ES-I3 (cell line): Measurements from ENCODE around the gene VAV3.
"Not testable (repeated sequence)": the region's sequence is repeated elsewhere in the genome, so short reads cannot be mapped to it uniquely, and the experiment has no call there.

Source experiments
- H3K36me3 ChIP-seq: 2 replicates; pipeline ENCODE4 v1.6.1; 2013; ENCODE audit warnings: mild to moderate bottlenecking, low read length, control low read depth, moderate library complexity; ENCODE audit not compliant: insufficient read depth
- H3K4me1 ChIP-seq: 2 replicates; pipeline ENCODE4 v1.6.1; 2013; ENCODE audit warnings: mild to moderate bottlenecking, control low read depth, low read length; ENCODE audit not compliant: insufficient read depth
- H3K9ac ChIP-seq: 2 replicates; pipeline ENCODE4 v1.6.1; 2013; ENCODE audit warnings: low read depth, mild to moderate bottlenecking, low read length, moderate library complexity
- H3K9me3 ChIP-seq: 2 replicates; pipeline ENCODE4 v1.6.1; 2013; ENCODE audit warnings: mild to moderate bottlenecking, low read length, moderate library complexity; ENCODE audit not compliant: control insufficient read depth, insufficient read depth

Gene VAV3

DNA sequence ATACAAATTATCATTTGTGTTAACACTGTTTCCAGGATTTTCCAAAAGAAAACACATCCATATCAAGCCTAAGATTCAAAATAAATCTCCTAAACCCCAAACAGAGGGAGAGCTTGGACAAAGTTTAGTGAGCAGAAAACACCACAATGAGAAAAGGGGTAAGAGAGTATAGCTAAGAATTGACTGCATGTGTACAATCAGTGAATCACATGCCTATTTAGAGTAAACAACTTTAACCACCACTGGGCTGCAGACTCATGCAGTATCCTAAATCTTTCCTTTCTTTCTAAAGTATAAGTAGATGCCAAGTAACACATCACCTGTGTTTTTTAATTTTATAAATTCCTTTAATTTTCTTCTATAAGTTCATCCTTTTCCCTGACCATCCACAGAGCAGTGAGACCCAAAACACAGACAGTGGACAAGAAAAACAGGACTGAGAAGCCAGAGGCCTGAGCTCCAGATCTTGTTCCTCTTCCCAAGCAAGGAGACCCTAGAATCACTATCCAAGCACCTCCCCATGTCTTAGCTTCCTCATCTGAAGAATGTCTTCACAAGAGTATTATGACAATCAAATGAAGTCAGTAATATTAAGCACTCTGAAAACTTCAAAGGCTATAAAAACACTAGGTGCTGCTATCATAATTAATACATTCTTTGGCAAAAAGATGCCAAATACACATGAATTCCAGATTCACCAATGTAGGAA, 93.1 kb downstream of the VAV3 start:
- no peaks in the 10 kb centered on the region for H3K9me3 ChIP-seq
- no peaks in the 10 kb centered on the region for H3K36me3 ChIP-seq
- H3K9ac ChIP-seq, result no peak overlapping the region
- peaks cover 11% of the 10 kb centered on the region; the same call in 1 of the 2 replicates for H3K4me1 ChIP-seq

- no peak overlapping the region for H3K9ac ChIP-seq
- no peaks in the 10 kb centered on the region for H3K9me3 ChIP-seq
- H3K36me3 ChIP-seq, result no peaks in the 10 kb centered on the region
- H3K4me1 ChIP-seq, result peaks cover 8% of the 10 kb centered on the region; the same call in 1 of the 2 replicates
These were observed 93.7 kb downstream of the VAV3 start for GRCh38 chr1:107871259-107871658.

- Histone ChIP-seq H3K4me1 (peaks cover 9% of the 10 kb centered on the region; the same call in 1 of the 2 replicates), H3K36me3 (no peaks in the 10 kb centered on the region), H3K9me3 (no peaks in the 10 kb centered on the region), H3K9ac (no peak overlapping the region)
These were observed 94.3 kb downstream of the VAV3 start for GRCh38 chr1:107870696-107871095.

DNA sequence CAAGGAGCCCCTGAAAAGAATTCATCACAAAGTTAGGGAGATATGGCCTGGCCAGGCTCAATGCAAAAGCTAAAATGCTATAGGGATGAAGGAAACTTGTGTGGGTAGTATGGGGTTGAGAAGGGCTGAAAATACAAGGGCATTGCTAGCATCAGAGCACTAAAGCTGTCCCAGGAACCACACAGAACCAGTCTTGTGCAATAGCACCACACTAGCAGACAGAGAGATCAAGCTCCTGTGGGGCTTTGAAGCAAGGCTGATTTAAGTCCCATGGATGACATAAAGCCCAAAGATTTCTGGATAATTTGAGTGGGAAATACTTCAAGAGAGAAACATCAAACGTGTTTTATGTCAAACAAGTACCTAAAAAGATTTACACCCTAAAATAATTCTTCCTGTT, 97.1 kb downstream of the VAV3 start:
- H3K9me3 ChIP-seq, result no peaks in the 10 kb centered on the region
- H3K36me3 ChIP-seq, result no peaks in the 10 kb centered on the region
- H3K9ac ChIP-seq, result no peak overlapping the region
- peaks cover 12% of the 10 kb centered on the region; the same call in 1 of the 2 replicates for H3K4me1 ChIP-seq

DNA sequence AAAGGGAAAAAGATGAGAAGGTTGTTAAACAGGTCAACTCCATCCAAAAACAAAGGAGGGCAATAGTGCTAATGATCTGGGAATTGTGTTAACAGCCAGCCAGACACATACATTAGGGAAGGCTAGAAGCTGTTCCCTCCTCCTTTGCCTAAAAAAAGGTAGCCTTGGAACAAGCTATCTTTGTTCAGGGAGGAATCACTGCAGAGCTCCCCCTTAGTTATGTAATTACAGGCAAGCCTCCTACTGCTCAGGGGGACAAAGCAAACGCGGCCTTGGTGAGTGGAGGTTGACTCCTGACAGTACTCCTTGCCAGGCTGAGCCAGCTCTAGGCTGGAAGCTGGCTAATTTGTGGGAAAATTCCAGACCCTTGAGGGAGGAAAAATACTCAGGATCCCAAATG, 97.6 kb downstream of the VAV3 start:
- Histone ChIP-seq H3K9ac (no peak overlapping the region), H3K36me3 (no peaks in the 10 kb centered on the region), H3K9me3 (no peaks in the 10 kb centered on the region), H3K4me1 (peaks cover 12% of the 10 kb centered on the region; the same call in 1 of the 2 replicates)

DNA sequence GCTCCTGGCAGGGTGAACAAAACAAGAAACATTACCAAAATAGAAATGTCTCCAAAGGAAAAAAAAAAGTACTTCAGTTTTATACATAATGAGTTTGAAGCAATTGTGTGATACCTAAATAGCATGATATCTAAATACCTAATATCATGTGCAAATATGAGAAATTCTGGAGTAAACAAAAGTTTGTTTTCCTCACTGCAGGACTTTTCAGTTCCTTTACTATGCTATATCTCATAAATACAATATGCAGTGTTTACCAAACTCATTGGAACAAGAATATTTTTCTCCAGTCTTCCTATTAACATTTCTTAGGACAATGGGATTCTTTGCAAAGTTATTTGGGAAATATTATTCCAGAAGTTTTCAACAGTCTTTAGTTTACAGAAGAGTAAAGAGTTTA, 98.1 kb downstream of the VAV3 start:
- no peaks in the 10 kb centered on the region for H3K9me3 ChIP-seq
- no peak overlapping the region for H3K9ac ChIP-seq
- H3K4me1 ChIP-seq, result peaks cover 12% of the 10 kb centered on the region; the same call in 1 of the 2 replicates
- H3K36me3 ChIP-seq, result no peaks in the 10 kb centered on the region

- Histone ChIP-seq H3K36me3 (no peaks in the 10 kb centered on the region), H3K9me3 (no peaks in the 10 kb centered on the region), H3K4me1 (peaks cover 12% of the 10 kb centered on the region; the same call in 1 of the 2 replicates), H3K9ac (no peak overlapping the region)
These were observed 99.4 kb downstream of the VAV3 start for GRCh38 chr1:107865627-107866026.

DNA sequence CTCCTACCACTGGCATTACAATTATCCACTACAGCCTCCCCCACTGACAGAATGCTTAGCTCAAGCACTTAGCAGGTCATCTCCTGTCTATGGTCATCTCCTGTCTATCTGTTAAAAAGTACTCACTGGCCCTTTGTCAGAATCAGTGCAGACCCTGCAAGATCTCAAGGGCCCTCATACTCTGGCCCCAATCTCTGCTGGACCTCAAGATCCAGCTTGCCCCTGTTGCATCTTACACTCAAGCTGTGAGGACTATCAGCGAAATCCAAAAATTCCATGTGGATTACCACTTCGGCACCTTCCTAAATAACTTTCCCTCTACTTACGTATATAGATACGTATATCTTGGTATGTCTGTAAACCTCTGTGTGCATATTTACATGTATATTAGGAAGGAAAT, 101.6 kb downstream of the VAV3 start:
- H3K36me3 ChIP-seq, result no peaks in the 10 kb centered on the region
- H3K9me3 ChIP-seq, result no peaks in the 10 kb centered on the region
- no peak overlapping the region for H3K9ac ChIP-seq
- peaks cover 12% of the 10 kb centered on the region; the same call in 1 of the 2 replicates for H3K4me1 ChIP-seq

- H3K9me3 ChIP-seq, result no peaks in the 10 kb centered on the region
- H3K36me3 ChIP-seq, result no peaks in the 10 kb centered on the region
- no peak overlapping the region for H3K9ac ChIP-seq
- H3K4me1 ChIP-seq, result peaks cover 5% of the 10 kb centered on the region; the same call in 1 of the 2 replicates
These were observed 102.9 kb downstream of the VAV3 start for GRCh38 chr1:107862064-107862463.

GRCh38 chr1:107858323-107858722, 106.7 kb downstream of the VAV3 start:
- H3K36me3 ChIP-seq, result 0 out of 2 replicates have a peak, but pooled peaks cover 2% of the 10 kb centered on the region
- no peaks in the 10 kb centered on the region for H3K9me3 ChIP-seq

GRCh38 chr1:107851418-107851817, 113.6 kb downstream of the VAV3 start:
- Histone ChIP-seq H3K9me3 (no peaks in the 10 kb centered on the region), H3K9ac (no peak overlapping the region), H3K4me1 (no peaks in the 10 kb centered on the region), H3K36me3 (0 out of 2 replicates have a peak, but pooled peaks cover 2% of the 10 kb centered on the region)

More at GRCh38 chr1:107858323-107858722, 106.7 kb downstream of the VAV3 start:
- Histone ChIP-seq H3K9ac (no peak overlapping the region), H3K4me1 (no peaks in the 10 kb centered on the region)

GRCh38 chr1:107844541-107845194, 120.3 kb downstream of the VAV3 start:
- not testable (repeated sequence) for H3K36me3 ChIP-seq, H3K4me1 ChIP-seq, H3K9ac ChIP-seq, H3K9me3 ChIP-seq

DNA sequence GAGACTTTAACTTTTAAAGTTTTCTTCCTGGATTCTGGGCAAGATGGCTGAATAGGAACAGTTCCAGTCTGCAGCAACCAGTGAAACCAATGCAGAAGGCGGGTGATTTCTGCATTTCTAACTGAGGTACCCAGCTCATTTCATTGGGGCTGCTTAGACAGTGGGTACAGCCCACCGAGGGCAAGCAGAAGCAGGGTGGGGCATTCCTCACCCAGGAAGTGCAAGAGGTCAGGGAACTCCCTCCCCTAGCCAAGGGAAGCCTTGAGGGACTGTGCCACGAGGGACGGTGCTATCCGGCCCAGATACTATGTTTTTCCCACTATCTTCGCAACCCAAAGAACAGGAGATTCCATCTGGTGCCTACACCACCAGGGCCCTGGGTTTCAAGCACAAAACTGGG, 121.0 kb downstream of the VAV3 start:
- H3K36me3 ChIP-seq, result no peaks in the 10 kb centered on the region
- no peak overlapping the region for H3K9ac ChIP-seq
- no peaks in the 10 kb centered on the region; the same call in 1 of the 2 replicates for H3K9me3 ChIP-seq
- no peaks in the 10 kb centered on the region; the same call in none of the 2 replicates for H3K4me1 ChIP-seq

- no peaks in the 10 kb centered on the region; the same call in 1 of the 2 replicates for H3K9me3 ChIP-seq
- H3K4me1 ChIP-seq, result no peaks in the 10 kb centered on the region; the same call in none of the 2 replicates
- H3K36me3 ChIP-seq, result no peaks in the 10 kb centered on the region
- no peak overlapping the region for H3K9ac ChIP-seq
These were observed 122.7 kb downstream of the VAV3 start for GRCh38 chr1:107842241-107842640.

DNA sequence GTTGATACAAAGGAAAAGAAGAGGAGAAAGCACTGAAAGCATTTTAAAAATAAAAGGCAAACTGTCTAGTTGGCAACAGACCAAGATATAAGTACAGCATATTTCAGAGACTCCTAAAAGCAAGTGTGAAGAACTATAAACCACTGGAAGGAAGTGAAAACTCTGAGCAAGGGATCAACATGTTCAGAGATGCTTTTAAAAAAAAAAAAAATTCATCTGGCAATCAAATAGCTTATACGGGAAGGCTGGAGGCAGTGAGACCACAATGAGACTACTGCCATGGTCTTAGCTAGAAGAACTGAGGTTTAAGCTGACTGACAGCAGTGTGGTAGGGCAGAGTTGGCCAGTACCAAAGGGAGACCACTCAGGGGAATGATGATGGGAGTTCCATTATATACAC, 124.3 kb downstream of the VAV3 start:
- Histone ChIP-seq H3K4me1 (no peaks in the 10 kb centered on the region; the same call in none of the 2 replicates), H3K36me3 (no peaks in the 10 kb centered on the region), H3K9me3 (no peaks in the 10 kb centered on the region; the same call in 1 of the 2 replicates), H3K9ac (no peak overlapping the region)
